Endothelial cell (in vitro differentiated cells): ENCODE measurements around the gene KLHDC10. TPM values are rescaled to one million over a fixed set of nuclear protein-coding genes. Genes with fewer than 3 reads are reported as not detected.

ENCODE experiments used
- DNase-seq: peaks from one replicate; pipeline ENCODE4 v3.0.0; 2021; ENCODE audit warnings: low spot score
- H3K27ac Mint-ChIP-seq: one replicate; pipeline ENCODE4 v1.8.0; 2021; ENCODE audit warnings: mixed read lengths, inconsistent platforms; ENCODE audit not compliant: unreplicated experiment
- H3K27me3 Mint-ChIP-seq: one replicate; pipeline ENCODE4 v1.8.0; 2021; ENCODE audit warnings: mild to moderate bottlenecking, moderate library complexity, mixed read lengths, inconsistent platforms; ENCODE audit not compliant: unreplicated experiment
- H3K36me3 Mint-ChIP-seq: one replicate; pipeline ENCODE4 v1.8.0; 2021; ENCODE audit warnings: mild to moderate bottlenecking, low read depth, mixed read lengths, inconsistent platforms; ENCODE audit not compliant: unreplicated experiment
- H3K4me1 Mint-ChIP-seq: one replicate; pipeline ENCODE4 v1.8.0; 2021; ENCODE audit warnings: mild to moderate bottlenecking, mixed read lengths, inconsistent platforms; ENCODE audit not compliant: unreplicated experiment
- H3K4me3 Mint-ChIP-seq: one replicate; pipeline ENCODE4 v1.8.0; 2021; ENCODE audit warnings: mild to moderate bottlenecking, mixed read lengths, inconsistent platforms; ENCODE audit not compliant: unreplicated experiment
- H3K9me3 Mint-ChIP-seq: one replicate; pipeline ENCODE4 v1.8.0; 2021; ENCODE audit warnings: mixed read lengths, inconsistent platforms; ENCODE audit not compliant: unreplicated experiment
- total RNA-seq: library from RNA; stranded (reverse); fragmentation: NEBNext Ultra II Directional; extraction: Animal tissue kit (Norgen Biotek cat#: 25700); gene quantifications from one replicate; pipeline ENCODE4 v1.2.1, GENCODE V29; 2021; ENCODE audit not compliant: unreplicated experiment
- TF ChIP-seq, protein P1 (sequence below): fragments of 200-600 bp; sonication (generic); IDR thresholded peaks from one replicate; pipeline ENCODE4 v1.5.0; 2021; ENCODE audit warnings: antibody characterized with exemption; ENCODE audit not compliant: unreplicated experiment

KLHDC10 gene
- total RNA-seq, 1 donor from 2014 or later, result 28.8 TPM

DNA sequence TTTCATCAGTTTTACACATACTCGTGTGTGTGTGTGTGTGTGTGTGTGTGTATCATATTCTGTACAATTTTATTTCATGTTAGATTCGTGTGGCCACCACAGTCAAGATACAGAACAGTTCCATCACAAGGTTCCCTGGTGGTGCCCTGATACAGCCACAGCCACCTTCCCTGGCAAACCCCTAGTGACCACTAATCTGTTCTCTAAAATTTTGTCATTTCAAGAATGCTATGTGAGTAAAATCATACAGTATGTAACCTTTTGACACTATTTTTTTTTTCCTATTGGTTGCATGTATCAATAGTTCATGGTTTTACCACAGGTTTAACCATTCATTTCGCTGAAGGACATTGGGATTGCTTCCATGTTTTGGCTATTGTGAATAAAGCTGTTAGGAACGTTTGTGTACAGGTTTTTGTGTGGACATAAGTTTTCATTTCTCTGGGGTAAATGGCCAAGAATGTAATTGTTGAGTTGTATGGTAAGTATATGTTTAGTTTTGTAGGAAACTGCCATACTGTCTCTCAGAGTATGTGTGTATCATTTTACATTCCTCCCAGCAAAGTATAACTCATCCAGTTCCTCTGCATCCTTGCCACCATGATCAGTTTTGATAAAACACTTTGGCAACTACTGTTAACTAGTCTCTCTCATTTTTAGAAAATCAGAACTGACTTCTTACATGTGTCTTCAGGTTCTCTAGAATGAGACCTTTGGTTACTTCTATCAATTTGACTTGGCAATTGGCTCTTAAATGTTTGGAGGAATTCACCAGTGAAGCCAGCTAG is 20.6 kb downstream of the KLHDC10 start:
- no peak overlapping the region for H3K27ac Mint-ChIP-seq
- no peaks in the 10 kb centered on the region for H3K9me3 Mint-ChIP-seq
- H3K4me1 Mint-ChIP-seq, result peaks cover 4% of the 10 kb centered on the region
- no peaks in the 10 kb centered on the region for H3K36me3 Mint-ChIP-seq
- no peak for DNase-seq
- TF ChIP-seq, protein P1, sequence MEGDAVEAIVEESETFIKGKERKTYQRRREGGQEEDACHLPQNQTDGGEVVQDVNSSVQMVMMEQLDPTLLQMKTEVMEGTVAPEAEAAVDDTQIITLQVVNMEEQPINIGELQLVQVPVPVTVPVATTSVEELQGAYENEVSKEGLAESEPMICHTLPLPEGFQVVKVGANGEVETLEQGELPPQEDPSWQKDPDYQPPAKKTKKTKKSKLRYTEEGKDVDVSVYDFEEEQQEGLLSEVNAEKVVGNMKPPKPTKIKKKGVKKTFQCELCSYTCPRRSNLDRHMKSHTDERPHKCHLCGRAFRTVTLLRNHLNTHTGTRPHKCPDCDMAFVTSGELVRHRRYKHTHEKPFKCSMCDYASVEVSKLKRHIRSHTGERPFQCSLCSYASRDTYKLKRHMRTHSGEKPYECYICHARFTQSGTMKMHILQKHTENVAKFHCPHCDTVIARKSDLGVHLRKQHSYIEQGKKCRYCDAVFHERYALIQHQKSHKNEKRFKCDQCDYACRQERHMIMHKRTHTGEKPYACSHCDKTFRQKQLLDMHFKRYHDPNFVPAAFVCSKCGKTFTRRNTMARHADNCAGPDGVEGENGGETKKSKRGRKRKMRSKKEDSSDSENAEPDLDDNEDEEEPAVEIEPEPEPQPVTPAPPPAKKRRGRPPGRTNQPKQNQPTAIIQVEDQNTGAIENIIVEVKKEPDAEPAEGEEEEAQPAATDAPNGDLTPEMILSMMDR, result no peak
- H3K27me3 Mint-ChIP-seq, result no peaks in the 10 kb centered on the region
- H3K4me3 Mint-ChIP-seq, result no peak overlapping the region

DNA sequence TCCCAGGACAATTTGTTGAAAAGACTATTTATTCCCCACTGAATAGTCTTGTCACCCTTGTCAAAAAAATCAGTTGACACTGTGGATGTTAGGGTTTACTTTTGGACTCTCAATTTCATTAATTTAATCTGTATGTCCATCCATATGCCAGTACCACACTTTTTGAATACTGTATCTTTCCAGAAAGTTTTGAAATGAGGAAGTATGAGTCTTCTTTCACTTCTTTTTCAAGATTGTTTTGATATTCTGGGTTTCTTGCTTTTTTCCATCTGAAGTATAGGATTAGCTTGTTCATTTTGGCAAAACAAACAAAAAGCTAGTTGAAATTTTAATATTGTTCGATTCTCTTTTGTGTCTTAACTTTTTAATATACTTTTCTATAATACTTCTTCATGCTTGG is 21.7 kb downstream of the KLHDC10 start:
- Mint-ChIP-seq H3K4me3 (no peak overlapping the region), H3K4me1 (peaks cover 2% of the 10 kb centered on the region), H3K36me3 (no peaks in the 10 kb centered on the region), H3K27ac (no peak overlapping the region), H3K9me3 (no peaks in the 10 kb centered on the region), H3K27me3 (no peaks in the 10 kb centered on the region)
- no peak for DNase-seq
- TF ChIP-seq, protein P1, result no peak

DNA sequence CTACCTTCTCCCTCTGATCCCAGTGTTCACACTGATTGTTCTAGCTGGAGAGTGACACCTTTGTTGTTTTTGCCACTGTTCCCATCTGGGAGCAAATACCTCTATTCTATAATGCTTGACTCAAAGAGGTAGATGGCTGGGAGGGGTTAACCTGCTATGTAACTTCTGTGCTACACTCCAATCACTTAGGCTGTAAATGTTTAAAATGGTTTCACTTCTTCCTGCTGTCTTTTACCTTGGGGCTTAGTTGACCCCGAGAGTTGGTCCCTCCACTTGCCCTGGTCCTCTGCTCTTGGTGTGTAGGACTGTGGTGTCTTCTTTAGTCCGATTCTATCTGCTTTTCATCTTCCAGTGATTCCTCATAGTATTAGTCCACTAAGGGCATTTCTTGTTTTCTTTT is 22.3 kb downstream of the KLHDC10 start:
- no peaks in the 10 kb centered on the region for H3K36me3 Mint-ChIP-seq
- H3K4me1 Mint-ChIP-seq, result peaks cover 2% of the 10 kb centered on the region
- no peak overlapping the region for H3K27ac Mint-ChIP-seq
- TF ChIP-seq, protein P1, result no peak
- no peak for DNase-seq
- no peaks in the 10 kb centered on the region for H3K27me3 Mint-ChIP-seq
- no peaks in the 10 kb centered on the region for H3K9me3 Mint-ChIP-seq
- no peak overlapping the region for H3K4me3 Mint-ChIP-seq

DNA sequence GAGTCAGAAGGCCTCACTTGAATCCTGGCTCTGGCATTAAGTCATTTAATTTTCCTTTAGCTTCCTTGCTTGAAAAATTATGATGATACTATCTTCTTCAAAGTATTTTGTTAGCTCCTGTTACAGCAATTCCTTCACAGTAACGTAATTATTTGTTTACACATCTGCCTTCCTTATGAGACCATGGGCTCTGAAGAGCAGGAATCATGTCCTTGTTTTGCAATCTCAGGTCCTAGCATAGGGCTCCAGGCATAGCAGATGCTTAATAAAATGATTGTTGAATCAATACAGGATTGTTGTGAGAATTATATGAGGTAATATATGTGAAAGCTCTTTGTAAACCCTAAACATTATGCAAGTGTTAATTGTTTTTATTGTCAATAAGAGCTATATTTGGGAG is 25.5 kb downstream of the KLHDC10 start:
- no peaks in the 10 kb centered on the region for H3K36me3 Mint-ChIP-seq
- no peaks in the 10 kb centered on the region for H3K9me3 Mint-ChIP-seq
- peaks cover 7% of the 10 kb centered on the region for H3K4me1 Mint-ChIP-seq
- no peaks in the 10 kb centered on the region for H3K27me3 Mint-ChIP-seq
- no peak overlapping the region for H3K27ac Mint-ChIP-seq
- H3K4me3 Mint-ChIP-seq, result no peak overlapping the region
- DNase-seq, result no peak
- TF ChIP-seq, protein P1, result no peak

DNA sequence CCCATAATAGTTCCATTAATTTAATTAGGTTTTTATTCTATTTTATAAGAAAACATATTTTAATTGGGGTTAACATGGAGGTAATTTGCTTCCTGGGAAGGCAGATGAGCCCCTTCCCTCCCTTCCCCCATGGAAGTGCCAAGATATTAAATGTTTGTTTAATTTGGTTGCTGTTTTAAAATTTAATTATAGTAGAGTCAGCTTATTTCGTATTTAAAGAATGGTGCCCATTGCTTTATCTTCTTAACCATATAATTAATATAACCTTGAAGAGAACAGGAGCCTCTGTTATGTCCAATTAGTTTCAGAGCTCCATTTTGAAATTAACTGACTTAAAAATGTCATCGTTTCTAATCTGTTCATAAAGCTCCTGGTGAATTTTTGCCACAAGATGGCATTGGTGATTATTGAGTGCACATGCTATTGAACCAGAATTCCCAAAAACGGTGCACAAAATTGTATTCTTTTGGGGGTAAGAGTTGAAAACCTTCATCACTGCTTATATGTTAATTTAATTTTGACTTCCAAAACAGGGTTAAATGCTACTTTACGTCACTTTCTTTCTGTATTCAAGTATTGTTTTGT is 26.0 kb downstream of the KLHDC10 start:
- no peak for DNase-seq
- H3K36me3 Mint-ChIP-seq, result peaks cover 3% of the 10 kb centered on the region
- H3K27me3 Mint-ChIP-seq, result no peaks in the 10 kb centered on the region
- no peak overlapping the region for H3K27ac Mint-ChIP-seq
- H3K9me3 Mint-ChIP-seq, result no peaks in the 10 kb centered on the region
- no peak overlapping the region for H3K4me3 Mint-ChIP-seq
- TF ChIP-seq, protein P1, result no peak
- H3K4me1 Mint-ChIP-seq, result peaks cover 7% of the 10 kb centered on the region
